ENCODE data around the gene ROBO1. TPM values are rescaled to one million over a fixed set of nuclear protein-coding genes. Genes with fewer than 3 reads are reported as not detected.

The ROBO1 gene
- total and polyA plus RNA-seq, 2 of the 8 experiments (the other 6 are each of a cell fraction or from before 2014, with no cell fraction given), result 51.4 to 91.0 TPM

- H4K91ac ChIP-seq (replicated peaks; ENCODE audit: insufficient read length, low read length), result no peak overlapping the region
- no peaks in the 10 kb centered on the region for H3K23me2 ChIP-seq (ENCODE audit: low read depth, low read length)
- no peak overlapping the region for H2BK5ac ChIP-seq (ENCODE audit: low read depth, low read length)
- no peak overlapping the region for H3K23ac ChIP-seq (ENCODE audit: insufficient read length)
- DNase-seq (ENCODE audit: low read depth in 1 of 2, low spot score in 2 of 2) (no peak), FAIRE-seq (no peak)
- H3K18ac ChIP-seq (ENCODE audit: extremely low read depth, low read length), result no peak overlapping the region
- H3K4me3 ChIP-seq (ENCODE audit: extremely low read depth in 1 of 4, insufficient read depth in 2 of 4, low read depth in 3 of 4, low read length in 4 of 4), result no peak overlapping the region
- 0 out of 7 replicates have a peak, but pooled peaks cover 0 to 2% (median 0%) of the 10 kb centered on the region in 4 experiments for H3K4me1 ChIP-seq (replicated peaks in 1 of 4; ENCODE audit: control insufficient read depth in 3 of 4, insufficient read depth in 4 of 4, low read length in 3 of 4)
- no peak overlapping the region for H3K14ac ChIP-seq (ENCODE audit: insufficient read length)
- ChIA-PET POLR2A (ENCODE audit: partially characterized antibody) (no interaction called here), CTCF (ENCODE audit: partially characterized antibody) (no interaction called here)
- no peak overlapping the region for H2BK15ac ChIP-seq (ENCODE audit: low read length)
- H4K20me1 ChIP-seq (replicated peaks in 1 of 2; ENCODE audit: control insufficient read depth in 1 of 2, insufficient read depth in 2 of 2, low read length in 2 of 2), result no peaks in the 10 kb centered on the region
- no peaks in the 10 kb centered on the region for H3K9me3 ChIP-seq (ENCODE audit: insufficient read depth in 2 of 2, low read depth in 1 of 2, low read length in 1 of 2)
- no peak overlapping the region for H2BK20ac ChIP-seq (ENCODE audit: low read length)
- no peaks in the 10 kb centered on the region for H3K36me3 ChIP-seq (ENCODE audit: control insufficient read depth in 2 of 4, insufficient read depth in 4 of 4, low read length in 3 of 4)
- no peak overlapping the region for H2AK5ac ChIP-seq (ENCODE audit: low read depth, low read length)
- no peak overlapping the region for H3K27ac ChIP-seq (ENCODE audit: low read depth, low read length)
- H3K79me2 ChIP-seq (ENCODE audit: control insufficient read depth in 1 of 2, insufficient read depth in 2 of 2, low read length in 2 of 2), result peaks cover 0 to 20% of the 10 kb centered on the region in 2 experiments; a peak in 2 of 4 replicates
- no peak overlapping the region for H3K4ac ChIP-seq (replicated peaks; ENCODE audit: insufficient read length, low read depth, low read length)
- peaks cover 0 to 1% (median 0%) of the 10 kb centered on the region in 4 experiments; a peak in 1 of 7 replicates for H3K27me3 ChIP-seq (replicated peaks in 1 of 4; ENCODE audit: control insufficient read depth in 3 of 4, extremely low read depth in 1 of 4, insufficient read depth in 3 of 4, low read length in 3 of 4)
- WGBS, 2 experiments (ENCODE audit: extremely low coverage in 1 of 2, insufficient coverage in 1 of 2, insufficient read length in 1 of 2, insufficient replicate concordance in 2 of 2, low coverage in 1 of 2, low lambda C conversion rate in 2 of 2, missing lambda C conversion rate in 1 of 2), result 86% methylated on average over 4 of the region's 4 CpGs; no CpG with 5 or more reads in 1 of the 2 experiments
- no peak overlapping the region for H2BK120ac ChIP-seq (replicated peaks; ENCODE audit: low read depth, low read length)
- H4K5ac ChIP-seq (ENCODE audit: insufficient read length, low read depth, low read length), result no peak overlapping the region
- no peak overlapping the region for H2AFZ ChIP-seq (ENCODE audit: low read length)
- H2BK12ac ChIP-seq (ENCODE audit: low read depth, low read length), result no peak overlapping the region
- H3K79me1 ChIP-seq (ENCODE audit: low read depth, low read length), result no peaks in the 10 kb centered on the region
- no peak overlapping the region for H3K9ac ChIP-seq (replicated peaks in 1 of 4; ENCODE audit: extremely low read depth in 1 of 4, low read depth in 3 of 4, low read length in 3 of 4)
- no peak overlapping the region for H4K8ac ChIP-seq (ENCODE audit: extremely low read depth, insufficient read depth, low read length)
- no peak overlapping the region for H3K4me2 ChIP-seq (ENCODE audit: insufficient read depth in 1 of 2, low read depth in 2 of 2, low read length in 2 of 2)
- H3K56ac ChIP-seq (replicated peaks; ENCODE audit: insufficient read length, low read depth, low read length), result no peak overlapping the region
- TF ChIP-seq, protein P1, sequence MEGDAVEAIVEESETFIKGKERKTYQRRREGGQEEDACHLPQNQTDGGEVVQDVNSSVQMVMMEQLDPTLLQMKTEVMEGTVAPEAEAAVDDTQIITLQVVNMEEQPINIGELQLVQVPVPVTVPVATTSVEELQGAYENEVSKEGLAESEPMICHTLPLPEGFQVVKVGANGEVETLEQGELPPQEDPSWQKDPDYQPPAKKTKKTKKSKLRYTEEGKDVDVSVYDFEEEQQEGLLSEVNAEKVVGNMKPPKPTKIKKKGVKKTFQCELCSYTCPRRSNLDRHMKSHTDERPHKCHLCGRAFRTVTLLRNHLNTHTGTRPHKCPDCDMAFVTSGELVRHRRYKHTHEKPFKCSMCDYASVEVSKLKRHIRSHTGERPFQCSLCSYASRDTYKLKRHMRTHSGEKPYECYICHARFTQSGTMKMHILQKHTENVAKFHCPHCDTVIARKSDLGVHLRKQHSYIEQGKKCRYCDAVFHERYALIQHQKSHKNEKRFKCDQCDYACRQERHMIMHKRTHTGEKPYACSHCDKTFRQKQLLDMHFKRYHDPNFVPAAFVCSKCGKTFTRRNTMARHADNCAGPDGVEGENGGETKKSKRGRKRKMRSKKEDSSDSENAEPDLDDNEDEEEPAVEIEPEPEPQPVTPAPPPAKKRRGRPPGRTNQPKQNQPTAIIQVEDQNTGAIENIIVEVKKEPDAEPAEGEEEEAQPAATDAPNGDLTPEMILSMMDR (IDR thresholded peaks at IDR 0.05; ENCODE audit: control extremely low read depth in 1 of 3, insufficient read depth in 1 of 3, low read depth in 1 of 3, low read length in 3 of 3), result no peak
- TF ChIP-seq ATF3 (IDR thresholded peaks at IDR 0.05; ENCODE audit: insufficient read depth, low read depth, low read length) (no peak), TBP (IDR thresholded peaks at IDR 0.05; ENCODE audit: low read depth, low read length) (no peak), POU5F1 (IDR thresholded peaks at IDR 0.05; ENCODE audit: low read depth, low read length) (no peak), TAF7 (optimal IDR thresholded peaks at IDR 0.05; ENCODE audit: borderline replicate concordance, low read depth, low read length) (no peak), CTBP2 (IDR thresholded peaks at IDR 0.05; ENCODE audit: borderline replicate concordance, insufficient read depth, insufficient read length, low read length) (no peak), GABPA (IDR thresholded peaks at IDR 0.05; ENCODE audit: borderline replicate concordance, insufficient read depth, low read length) (no peak), RNF2 (IDR thresholded peaks at IDR 0.05; ENCODE audit: borderline replicate concordance, low read depth, low read length, missing control alignments, poor library complexity, severe bottlenecking) (no peak), SRF (IDR thresholded peaks at IDR 0.05; ENCODE audit: low read depth, low read length) (no peak)
Measured at GRCh38 chr3:78838362-78838761, 929.4 kb downstream of the ROBO1 start.
